ENCODE measurements around the gene RNF126.
A peak's percentile ranks its signal among the peaks of the same experiment; 100 is the strongest.
"Not testable (repeated sequence)": the region's sequence is repeated elsewhere in the genome, so short reads cannot be mapped to it uniquely, and the experiment has no call there.

The RNF126 gene
- long read RNA-seq, donor 1, transcript RNF126-201 (9 exons, 1,694 nt), result major isoform, 10 of 29 reads
- long read RNA-seq, donor 1, partial matches to known transcripts, result 5 of 29 reads
- long read RNA-seq, donor 1, other reads (novel, unspliced or antisense), result 8 of 29 reads
- long read RNA-seq, donor 2, transcript RNF126-201 (9 exons, 1,694 nt), result major isoform, 8 of 9 reads
- long read RNA-seq, donor 2, partial matches to known transcripts, result 0 of 9 reads
- long read RNA-seq, donor 2, other reads (novel, unspliced or antisense), result 0 of 9 reads
- long read RNA-seq, donor 3, transcript RNF126-201 (9 exons, 1,694 nt), result major isoform, 10 of 11 reads
- long read RNA-seq, donor 3, partial matches to known transcripts, result 0 of 11 reads
- long read RNA-seq, donor 3, other reads (novel, unspliced or antisense), result 0 of 11 reads
- long read RNA-seq, donor 4, transcript RNF126-201 (9 exons, 1,694 nt), result major isoform, 9 of 16 reads
- long read RNA-seq, donor 4, partial matches to known transcripts, result 0 of 16 reads
- long read RNA-seq, donor 4, other reads (novel, unspliced or antisense), result 0 of 16 reads
- long read RNA-seq, donor 5, transcript RNF126-201 (9 exons, 1,694 nt), result major isoform, 21 of 28 reads
- long read RNA-seq, donor 5, partial matches to known transcripts, result 0 of 28 reads
- long read RNA-seq, donor 5, other reads (novel, unspliced or antisense), result 0 of 28 reads
- long read RNA-seq, donor 6, transcript RNF126-201 (9 exons, 1,694 nt), result major isoform, 5 of 55 reads
- long read RNA-seq, donor 6, partial matches to known transcripts, result 47 of 55 reads
- long read RNA-seq, donor 6, other reads (novel, unspliced or antisense), result 0 of 55 reads
- long read RNA-seq, donor 7, result 0 reads
- long read RNA-seq, donor 8, transcript RNF126-201 (9 exons, 1,694 nt), result major isoform, 17 of 20 reads
- long read RNA-seq, donor 8, partial matches to known transcripts, result 0 of 20 reads
- long read RNA-seq, donor 8, other reads (novel, unspliced or antisense), result 0 of 20 reads

DNA sequence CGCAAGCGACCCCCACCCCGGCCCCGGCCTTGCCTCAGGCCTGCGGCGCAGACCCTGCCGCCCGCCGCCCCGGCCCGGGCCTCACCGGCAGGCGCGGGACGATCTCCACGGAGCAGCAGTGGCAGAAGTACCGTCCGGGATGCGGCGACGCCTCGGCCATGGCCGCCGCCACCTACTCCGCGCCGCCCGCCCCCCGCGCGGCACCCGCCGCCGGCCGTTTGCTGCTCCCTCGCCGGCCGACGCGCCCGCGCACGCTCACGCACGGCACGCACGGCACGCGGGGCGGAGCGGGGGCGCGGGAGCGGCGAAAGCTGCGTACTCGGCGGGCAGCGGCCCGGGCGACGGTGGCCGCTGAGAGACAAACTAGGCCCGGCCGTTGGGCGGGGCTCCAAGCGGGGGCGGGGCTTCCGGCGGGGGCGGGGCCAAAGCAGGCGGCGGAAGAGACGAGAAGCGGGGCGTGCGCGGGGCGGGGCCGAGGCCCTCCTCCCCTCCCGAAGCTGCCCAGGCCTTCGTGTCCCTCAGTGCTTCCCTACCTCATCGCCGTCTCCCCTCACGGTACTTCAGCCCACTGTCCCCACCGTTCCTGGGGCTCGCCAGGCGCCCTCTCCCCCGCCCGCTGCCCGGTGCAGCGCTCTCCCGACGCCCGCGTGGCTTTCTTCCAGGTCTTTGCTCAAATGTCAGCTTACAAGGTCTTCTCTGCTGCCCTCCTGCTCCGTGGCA is at the start of gene RNF126:
Gene RNF126, minus strand, starts transcription at position 253 of the 720 bp plus-strand sequence. Its CDS starts 93 bp downstream, at position 160.
- DNase-seq, result peak; percentile 92

- no peak for DNase-seq
Observed at GRCh38 chr19:711254-711653, 48.2 kb upstream of the RNF126 start.

- no peak for DNase-seq
Observed at GRCh38 chr19:710767-711166, 47.8 kb upstream of the RNF126 start.

GRCh38 chr19:709965-710571 is 47.1 kb upstream of the RNF126 start:
- DNase-seq, result no peak

GRCh38 chr19:709196-709964 is 46.4 kb upstream of the RNF126 start:
- DNase-seq, result no peak

DNA sequence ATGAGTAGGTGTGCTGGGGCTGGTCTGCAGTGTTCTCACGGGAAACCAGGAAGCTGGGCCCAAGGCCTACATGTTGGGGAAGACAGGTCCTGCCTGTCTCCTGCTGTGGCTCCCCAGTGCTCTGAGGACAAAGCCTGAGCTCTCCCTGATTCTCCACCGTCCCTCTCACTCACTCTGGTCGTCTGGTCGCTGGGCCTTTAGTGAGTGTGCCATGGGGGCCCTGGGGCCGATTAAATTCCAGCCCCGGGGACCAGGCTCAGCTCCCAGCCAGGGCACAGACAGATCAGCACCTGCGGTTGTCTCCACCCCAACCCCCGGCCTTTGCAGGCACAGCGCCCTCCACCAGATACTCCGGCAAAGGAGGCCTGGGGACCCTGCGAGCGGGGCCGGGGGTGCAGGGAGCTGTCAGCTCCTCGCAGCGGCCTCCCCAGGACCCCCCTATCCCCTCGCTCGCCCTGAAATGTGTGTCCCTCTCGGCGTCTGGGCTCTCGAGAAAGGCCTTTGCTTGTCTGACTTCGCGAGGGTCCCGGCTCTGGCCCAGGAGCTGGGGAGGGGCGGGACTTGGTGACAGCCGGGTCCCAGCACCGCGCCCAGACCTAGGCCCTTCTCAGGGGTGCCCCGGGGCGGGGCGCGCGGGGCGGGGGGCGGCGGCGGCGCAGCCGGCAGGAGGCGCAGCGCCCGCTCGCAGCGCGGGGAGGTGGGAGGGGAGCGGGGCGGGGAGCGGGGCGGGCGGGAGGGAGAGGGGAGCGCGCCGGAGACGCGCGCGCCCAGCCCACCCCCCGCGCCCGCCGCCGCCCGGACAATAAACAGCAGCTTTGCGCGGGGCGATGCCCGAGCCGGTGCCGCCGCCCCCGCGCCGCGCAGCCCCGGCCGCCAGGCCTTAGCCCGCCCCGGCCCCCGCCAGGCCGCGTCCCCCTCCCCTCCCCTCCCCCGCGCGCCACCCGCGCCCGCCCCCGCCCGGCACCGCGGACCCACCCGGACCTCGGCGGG is 45.4 kb upstream of the RNF126 start, which contains the start of gene PALM:
Gene PALM, plus strand, starts transcription at position 782 of the 990 bp plus-strand sequence. CDS start 212 bp downstream, outside the sequence.
- peak; percentile 66 for DNase-seq

DNA sequence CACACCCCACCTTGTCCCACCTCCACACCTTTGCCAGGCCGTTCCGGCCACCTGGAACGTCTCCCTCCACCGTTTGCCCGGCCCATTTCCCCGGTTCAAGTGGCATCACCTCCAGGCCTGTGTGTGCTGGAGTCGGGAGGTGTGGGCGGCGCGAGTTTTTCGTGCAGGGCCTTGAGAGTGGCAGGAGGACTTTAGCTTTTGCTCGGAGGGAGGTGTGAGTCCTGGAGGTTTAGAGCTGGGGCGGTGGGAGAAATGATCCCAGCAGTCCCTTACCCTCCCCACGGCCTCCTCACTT is 41.4 kb upstream of the RNF126 start:
- DNase-seq, result no peak

DNA sequence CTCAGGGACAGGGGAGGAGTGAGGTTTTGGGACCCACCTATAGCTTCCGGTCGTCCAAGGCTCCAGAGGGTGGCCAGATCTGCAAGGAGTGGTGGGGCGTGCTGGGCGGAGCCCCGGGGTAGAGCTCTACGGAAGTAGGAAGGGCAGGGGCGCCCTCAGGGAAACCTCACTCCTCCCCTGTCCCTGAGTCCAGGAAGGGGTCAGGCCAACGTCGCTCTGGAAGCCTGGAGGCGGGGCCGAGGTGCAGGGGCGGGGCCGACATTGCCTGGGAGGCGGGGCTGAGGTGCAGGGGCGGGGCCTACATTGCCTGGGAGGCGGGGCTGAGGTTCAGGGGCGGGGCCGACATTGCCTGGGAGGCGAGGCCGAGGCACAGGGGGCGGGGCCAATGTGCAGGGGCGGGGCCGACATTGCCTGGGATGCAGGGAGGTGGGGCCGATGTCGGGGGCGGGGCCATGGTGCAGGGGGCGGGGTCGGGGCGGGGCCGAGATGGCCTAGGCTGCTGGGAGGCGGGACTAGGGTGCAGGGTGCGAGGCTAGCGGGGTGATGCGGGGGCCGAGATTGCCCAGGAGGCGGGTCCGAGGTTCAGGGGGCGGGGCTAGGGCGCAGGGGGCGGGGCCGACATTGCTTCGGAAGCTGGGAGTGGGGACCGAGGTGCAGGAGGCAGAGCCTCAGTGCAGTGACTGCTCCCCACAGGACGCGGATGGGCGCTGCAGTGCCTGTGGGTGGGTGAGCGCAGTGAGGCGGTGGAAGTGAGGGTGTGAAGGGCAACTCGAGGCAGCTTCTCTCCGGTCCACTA is 40.8 kb upstream of the RNF126 start:
- no peak for DNase-seq

DNA sequence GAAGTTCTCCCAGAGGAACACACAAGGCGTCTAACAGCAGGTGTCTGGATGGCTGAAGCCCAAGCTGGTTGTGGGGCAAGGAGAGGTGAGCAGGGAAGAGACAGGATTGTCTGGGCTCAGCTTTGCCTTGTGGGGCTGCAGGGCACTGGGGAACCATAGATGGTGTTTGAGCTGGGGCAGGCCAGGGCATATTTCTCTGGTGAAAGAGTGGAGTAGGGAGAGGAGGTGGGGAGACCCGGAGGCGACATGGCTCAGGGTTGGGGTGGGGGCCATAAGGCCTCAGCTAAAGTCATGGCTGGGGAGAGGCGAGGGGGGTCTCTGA is 40.3 kb upstream of the RNF126 start:
- DNase-seq, result no peak

DNA sequence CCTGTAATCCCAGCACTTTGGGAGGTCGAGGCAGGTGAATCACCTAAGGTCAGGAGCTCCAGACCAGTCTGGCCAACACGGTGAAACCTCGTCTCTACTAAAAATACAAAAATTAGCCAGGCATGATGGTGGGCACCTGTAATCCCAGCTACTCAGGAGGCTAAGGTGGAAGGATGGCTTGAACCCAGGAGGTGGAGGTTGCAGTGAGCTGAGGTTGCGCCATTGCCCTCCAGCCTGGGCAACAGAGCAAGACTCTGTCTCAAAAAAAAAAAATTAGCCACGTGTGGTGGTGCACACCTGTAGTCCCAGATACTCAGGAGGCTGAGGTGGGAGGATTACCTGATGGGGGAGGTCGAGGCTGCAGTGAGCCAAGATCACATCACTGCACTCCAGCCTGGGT is 39.8 kb upstream of the RNF126 start:
- DNase-seq, result not testable (repeated sequence)

GRCh38 chr19:699885-700284 is 36.9 kb upstream of the RNF126 start:
- not testable (repeated sequence) for DNase-seq

- not testable (repeated sequence) for DNase-seq
Observed at GRCh38 chr19:698529-698928, 35.5 kb upstream of the RNF126 start.

- no peak for DNase-seq
Observed at GRCh38 chr19:695352-695949, 32.4 kb upstream of the RNF126 start, which contains the start of gene PRSS57. TSS of gene PRSS57 (minus strand) at chr19:695452. CDS start at chr19:695430, 22 bp downstream.

DNA sequence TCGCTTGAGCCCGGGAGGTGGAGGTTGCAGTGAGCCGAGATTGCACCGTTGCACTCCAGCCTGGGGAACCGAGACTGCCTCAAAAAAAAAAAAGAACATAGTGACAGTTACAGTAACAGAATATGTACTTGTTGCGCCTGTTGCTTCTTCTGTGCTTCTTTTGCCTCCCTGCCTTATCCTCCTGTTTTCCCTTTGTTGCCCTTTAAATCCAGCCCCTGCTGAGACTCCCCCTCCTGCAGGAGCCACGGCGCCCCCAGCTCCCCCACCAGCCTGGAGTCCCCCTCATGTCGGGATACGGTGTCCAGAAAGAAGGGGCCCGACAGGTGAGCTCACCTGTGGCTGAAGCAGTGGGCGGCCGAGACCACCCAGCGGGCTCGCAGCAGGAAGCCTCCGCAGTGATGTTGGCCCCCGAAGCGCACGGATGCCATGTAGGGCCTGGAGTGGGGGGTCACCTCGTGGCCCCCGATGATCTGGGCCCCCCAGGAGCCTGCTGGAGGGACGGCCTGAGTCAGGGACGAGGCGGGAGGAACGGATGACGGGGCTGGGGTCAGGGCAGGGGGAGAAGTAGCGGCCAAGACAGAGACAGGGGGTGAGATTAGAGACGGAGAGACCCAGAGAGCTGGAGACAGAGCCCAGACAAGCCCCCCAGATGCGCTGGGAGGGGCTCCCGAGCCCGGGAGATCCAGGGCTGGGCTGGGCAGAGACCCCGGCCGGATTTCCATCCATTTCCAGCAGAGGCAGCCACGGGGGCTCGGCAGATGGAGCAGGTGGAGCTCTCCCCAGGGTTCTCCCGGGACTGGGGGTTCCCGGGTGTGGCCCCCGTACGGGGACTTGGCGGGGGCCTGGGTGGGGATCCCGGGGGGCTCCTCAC is 31.7 kb upstream of the RNF126 start:
- DNase-seq, result no peak

- DNase-seq, result no peak
Observed at GRCh38 chr19:690203-690602, 27.2 kb upstream of the RNF126 start.

DNA sequence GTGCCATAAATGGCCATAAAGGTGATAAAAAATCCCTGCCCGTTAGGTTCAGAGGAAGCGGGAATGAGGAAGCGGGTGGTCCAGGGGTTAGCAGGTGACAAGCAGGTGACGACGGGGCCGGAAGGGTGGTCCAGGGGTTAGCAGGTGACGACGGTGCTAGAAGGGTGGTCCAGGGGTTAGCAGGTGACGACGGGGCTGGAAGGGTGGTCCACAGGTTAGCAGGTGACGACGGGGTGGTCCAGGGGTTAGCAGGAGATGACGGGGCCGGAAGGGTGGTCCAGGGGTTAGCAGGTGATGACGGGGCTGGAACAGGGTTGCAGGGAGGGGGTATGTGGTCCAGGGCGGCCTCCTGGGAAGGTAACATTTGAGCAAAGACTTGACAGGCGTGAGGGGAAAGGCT is 26.0 kb upstream of the RNF126 start:
- DNase-seq, result no peak

- DNase-seq, result no peak
Observed at GRCh38 chr19:688214-688613, 25.2 kb upstream of the RNF126 start.

Measured in right kidney (tissue), 9 donors.